ENCODE measurements around the gene FBXL13.

FBXL13 gene

DNA sequence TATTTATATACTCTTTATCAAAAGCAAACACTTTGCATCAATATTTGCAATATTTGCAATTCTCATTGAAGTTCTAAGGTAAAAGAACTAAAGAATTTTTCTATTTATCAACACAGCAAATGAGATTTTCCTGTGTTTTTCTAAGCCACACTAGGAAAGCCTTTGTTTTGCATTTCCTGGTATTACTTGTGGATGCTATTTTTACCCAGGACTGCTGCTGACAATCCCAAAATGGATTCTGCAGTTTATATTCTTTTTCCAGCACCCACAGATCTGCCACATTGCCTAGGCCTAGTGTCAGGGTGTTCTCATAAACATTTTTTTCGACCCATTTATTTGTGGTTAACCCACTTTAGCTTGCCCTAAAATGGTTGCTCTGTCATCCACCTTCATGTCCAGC, 135.9 kb downstream of the FBXL13 start:
- no peak for DNase-seq (ENCODE audit: low read depth)
- TF ChIP-seq, protein P1, sequence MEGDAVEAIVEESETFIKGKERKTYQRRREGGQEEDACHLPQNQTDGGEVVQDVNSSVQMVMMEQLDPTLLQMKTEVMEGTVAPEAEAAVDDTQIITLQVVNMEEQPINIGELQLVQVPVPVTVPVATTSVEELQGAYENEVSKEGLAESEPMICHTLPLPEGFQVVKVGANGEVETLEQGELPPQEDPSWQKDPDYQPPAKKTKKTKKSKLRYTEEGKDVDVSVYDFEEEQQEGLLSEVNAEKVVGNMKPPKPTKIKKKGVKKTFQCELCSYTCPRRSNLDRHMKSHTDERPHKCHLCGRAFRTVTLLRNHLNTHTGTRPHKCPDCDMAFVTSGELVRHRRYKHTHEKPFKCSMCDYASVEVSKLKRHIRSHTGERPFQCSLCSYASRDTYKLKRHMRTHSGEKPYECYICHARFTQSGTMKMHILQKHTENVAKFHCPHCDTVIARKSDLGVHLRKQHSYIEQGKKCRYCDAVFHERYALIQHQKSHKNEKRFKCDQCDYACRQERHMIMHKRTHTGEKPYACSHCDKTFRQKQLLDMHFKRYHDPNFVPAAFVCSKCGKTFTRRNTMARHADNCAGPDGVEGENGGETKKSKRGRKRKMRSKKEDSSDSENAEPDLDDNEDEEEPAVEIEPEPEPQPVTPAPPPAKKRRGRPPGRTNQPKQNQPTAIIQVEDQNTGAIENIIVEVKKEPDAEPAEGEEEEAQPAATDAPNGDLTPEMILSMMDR (conservative IDR thresholded peaks at IDR 0.05; ENCODE audit: control insufficient read depth, insufficient read depth, low read depth, low read length): no peak
- no peak overlapping the region for H3K4me3 ChIP-seq (ENCODE audit: control insufficient read depth, low read depth, low read length)

DNA sequence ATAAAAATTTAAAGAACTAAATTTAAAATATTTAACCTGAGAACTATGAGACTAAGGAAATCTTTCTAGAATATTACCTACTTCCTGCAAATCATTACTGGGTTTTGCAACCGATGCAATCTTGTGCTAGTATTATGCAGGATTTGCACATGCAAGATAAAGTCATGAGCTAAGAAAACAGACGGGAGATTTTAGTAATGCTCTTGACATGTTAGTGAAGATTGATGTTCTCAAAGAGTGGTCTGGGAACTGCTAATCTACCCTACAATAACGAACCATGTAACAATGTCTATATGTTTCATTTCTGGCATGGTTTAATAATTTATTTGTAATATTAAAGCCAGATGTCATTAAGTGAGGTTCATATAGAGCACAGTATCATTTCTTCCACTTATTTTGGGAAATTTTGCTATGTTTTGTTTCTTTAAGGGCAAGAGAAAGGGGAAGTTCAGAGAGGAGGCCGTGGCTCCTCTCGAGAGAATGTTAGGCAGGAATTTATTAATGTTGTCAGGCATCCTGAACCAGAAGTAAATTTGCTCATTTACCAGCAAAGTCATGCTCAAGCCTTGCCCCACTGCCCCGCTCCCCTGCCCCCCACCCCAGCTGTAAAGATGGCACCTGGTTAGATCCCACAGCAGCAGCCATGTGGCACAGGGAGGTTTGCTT, 139.0 kb downstream of the FBXL13 start:
- DNase-seq (ENCODE audit: low read depth): peak; percentile 61
- TF ChIP-seq, protein P1 (conservative IDR thresholded peaks at IDR 0.05; ENCODE audit: control insufficient read depth, insufficient read depth, low read depth, low read length): no peak
- H3K4me3 ChIP-seq (ENCODE audit: control insufficient read depth, low read depth, low read length): no peak overlapping the region

DNA sequence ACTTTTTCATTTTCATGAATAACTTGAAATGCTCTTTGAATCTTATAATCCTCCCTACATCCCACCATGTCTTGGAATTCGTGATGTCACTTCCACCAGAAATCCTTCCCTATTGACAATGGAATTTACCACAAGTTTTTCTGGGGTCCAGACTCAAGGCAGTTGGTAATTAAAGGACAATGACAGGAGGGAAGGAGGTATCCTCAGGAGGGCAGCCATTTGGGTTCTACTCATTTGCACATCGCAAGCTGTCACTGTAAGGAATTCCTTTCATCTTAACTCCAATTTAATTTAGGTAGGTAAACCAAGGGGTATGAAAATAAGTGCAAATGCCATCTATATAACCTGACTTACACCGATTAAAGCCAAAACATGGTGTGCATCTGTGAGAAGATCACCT, 139.9 kb downstream of the FBXL13 start:
- TF ChIP-seq, protein P1 (conservative IDR thresholded peaks at IDR 0.05; ENCODE audit: control insufficient read depth, insufficient read depth, low read depth, low read length): no peak
- no peak for DNase-seq (ENCODE audit: low read depth)
- no peak overlapping the region for H3K4me3 ChIP-seq (ENCODE audit: control insufficient read depth, low read depth, low read length)

DNA sequence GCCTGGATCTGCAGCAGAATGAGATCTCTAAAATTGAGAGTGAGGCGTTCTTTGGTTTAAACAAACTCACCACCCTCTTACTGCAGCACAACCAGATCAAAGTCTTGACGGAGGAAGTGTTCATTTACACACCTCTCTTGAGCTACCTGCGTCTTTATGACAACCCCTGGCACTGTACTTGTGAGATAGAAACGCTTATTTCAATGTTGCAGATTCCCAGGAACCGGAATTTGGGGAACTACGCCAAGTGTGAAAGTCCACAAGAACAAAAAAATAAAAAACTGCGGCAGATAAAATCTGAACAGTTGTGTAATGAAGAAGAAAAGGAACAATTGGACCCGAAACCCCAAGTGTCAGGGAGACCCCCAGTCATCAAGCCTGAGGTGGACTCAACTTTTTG, 140.4 kb downstream of the FBXL13 start:
- TF ChIP-seq, protein P1 (conservative IDR thresholded peaks at IDR 0.05; ENCODE audit: control insufficient read depth, insufficient read depth, low read depth, low read length): no peak
- DNase-seq (ENCODE audit: low read depth): no peak
- peak overlapping the region; percentile 3 for H3K4me3 ChIP-seq (ENCODE audit: control insufficient read depth, low read depth, low read length)

DNA sequence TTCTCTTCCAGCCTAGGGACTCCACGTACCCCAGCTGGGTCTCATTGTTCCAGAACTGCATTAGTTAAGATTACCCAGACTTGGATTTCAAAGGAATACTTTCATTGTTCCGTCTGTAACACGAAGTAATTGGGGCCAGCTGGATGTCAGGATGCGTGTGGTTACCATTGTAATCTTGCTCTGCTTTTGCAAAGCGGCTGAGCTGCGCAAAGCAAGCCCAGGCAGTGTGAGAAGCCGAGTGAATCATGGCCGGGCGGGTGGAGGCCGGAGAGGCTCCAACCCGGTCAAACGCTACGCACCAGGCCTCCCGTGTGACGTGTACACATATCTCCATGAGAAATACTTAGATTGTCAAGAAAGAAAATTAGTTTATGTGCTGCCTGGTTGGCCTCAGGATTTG, 140.8 kb downstream of the FBXL13 start:
- TF ChIP-seq, protein P1 (conservative IDR thresholded peaks at IDR 0.05; ENCODE audit: control insufficient read depth, insufficient read depth, low read depth, low read length): no peak
- DNase-seq (ENCODE audit: low read depth): peak; percentile 99
- no peak overlapping the region for H3K4me3 ChIP-seq (ENCODE audit: control insufficient read depth, low read depth, low read length)

DNA sequence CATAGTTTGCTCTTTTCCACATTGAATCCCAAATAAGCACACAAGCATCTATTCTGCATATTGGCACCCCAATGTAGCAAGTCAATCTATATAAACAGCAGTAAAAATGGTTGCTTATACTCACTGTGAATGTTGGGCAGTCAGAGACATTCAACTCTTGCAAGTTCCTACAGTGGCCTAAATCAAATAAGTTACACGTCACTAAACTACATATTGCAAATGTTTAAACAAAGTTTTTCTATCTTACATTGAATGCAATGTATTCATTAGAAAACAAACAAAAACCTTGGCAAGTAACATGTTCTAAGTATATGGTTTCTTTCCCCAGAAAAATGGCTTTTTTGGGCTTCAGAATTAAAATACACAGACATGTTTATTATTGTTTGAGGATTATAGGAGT, 142.8 kb downstream of the FBXL13 start:
- H3K4me3 ChIP-seq (ENCODE audit: control insufficient read depth, low read depth, low read length): no peak overlapping the region
- no peak for DNase-seq (ENCODE audit: low read depth)
- TF ChIP-seq, protein P1 (conservative IDR thresholded peaks at IDR 0.05; ENCODE audit: control insufficient read depth, insufficient read depth, low read depth, low read length): no peak

Data from fibroblast of mammary gland (primary cell).